ENCODE results near the gene IMP3.

IMP3 gene

GRCh38 chr15:75616766-75617165, 23.3 kb downstream of the IMP3 start:
- no peak for DNase-seq

- DNase-seq, result no peak
Measured at GRCh38 chr15:75606711-75607699, 33.0 kb downstream of the IMP3 start.

GRCh38 chr15:75606026-75606425, 34.0 kb downstream of the IMP3 start:
- DNase-seq, result no peak

GRCh38 chr15:75599401-75599800, 40.6 kb downstream of the IMP3 start:
- DNase-seq, result no peak

- no peak for DNase-seq
Measured at GRCh38 chr15:75598361-75598760, 41.7 kb downstream of the IMP3 start.

- peak; percentile 41 for DNase-seq
Measured at GRCh38 chr15:75597667-75598341, 42.2 kb downstream of the IMP3 start.

- no peak for DNase-seq
Measured at GRCh38 chr15:75596703-75597345, 43.2 kb downstream of the IMP3 start.

GRCh38 chr15:75594276-75594675, 45.7 kb downstream of the IMP3 start:
- no peak for DNase-seq

GRCh38 chr15:75591655-75592364, 48.2 kb downstream of the IMP3 start:
- DNase-seq, result no peak

- DNase-seq, result no peak
Measured at GRCh38 chr15:75590239-75590638, 49.8 kb downstream of the IMP3 start.

Measured in activated CD4-positive, alpha-beta T cell treated with anti-CD3 and anti-CD28 coated beads for 48 hours (primary cell).